HCT116 (cell line): ENCODE results near the gene NAA15. TPM values are rescaled to one million over a fixed set of nuclear protein-coding genes. Genes with fewer than 3 reads are reported as not detected.

Source experiments
- ATAC-seq: fragments of 200-7000 bp; cut with Tn5 transposase; 2 replicates; pipeline ENCODE4 v1.9.1; 2020; ENCODE audit warnings: mild to moderate bottlenecking, moderate library complexity
- BruUV-seq: library from RNA; stranded (reverse); fragments of 400-500 nt; replicated peaks from 2 replicates; lab custom pipeline; 2021; lab: Mats Ljungman, UMichigan
- CTCF ChIA-PET: fragments of 300-600 bp; sonication (Branson Sonifier 250); formaldehyde crosslinking; loops from one replicate; lab custom pipeline; 2021; ENCODE audit warnings: antibody characterized with exemption; lab: Charles Lee
- POLR2A ChIA-PET: fragments of 300-600, 350-600 bp; sonication (Branson Sonifier 250); formaldehyde crosslinking; loops from one replicate; lab custom pipeline; 2021; ENCODE audit warnings: antibody characterized with exemption; lab: Charles Lee
- RAD21 ChIA-PET, 2 experiments: fragments of 300-600 bp; sonication (Branson Sonifier 250); formaldehyde crosslinking; loops; one replicate each; lab custom pipeline; 2023; ENCODE audit warnings: low total read pairs in 2 of 2; ENCODE audit not compliant: uncharacterized antibody in 2 of 2, unreplicated experiment in 2 of 2, low non-redundant PET in 1 of 2; lab: Charles Lee
- DNase-seq: peaks from one replicate; pipeline ENCODE4 v3.0.0-alpha.2; 2010; ENCODE audit warnings: low read depth, low spot score
- H2AFZ ChIP-seq: fragments of 200-600 bp; shearing (Covaris generic), sonication (generic); 2 replicates; pipeline ENCODE4 v1.6.1; 2017; ENCODE audit warnings: low read depth, mixed run types, mixed read lengths, antibody characterized with exemption, low read length; ENCODE audit not compliant: poor library complexity, severe bottlenecking
- H3K27ac ChIP-seq: 2 replicates; pipeline ENCODE4 v1.5.1; 2012; ENCODE audit warnings: low read depth, low read length
- H3K27me3 ChIP-seq: fragments of 200-600 bp; sonication (generic); 2 replicates; pipeline ENCODE4 v1.6.1; 2016; ENCODE audit warnings: mixed run types, low read length, mixed read lengths; ENCODE audit not compliant: insufficient read depth
- H3K36me3 ChIP-seq, 2 experiments: fragments of 200-500 bp in 1 of 2; fragments of 200-600 bp in 1 of 2; sonication (Bioruptor generic) in 1 of 2; sonication (generic) in 1 of 2; 2 replicates each; pipeline versions ENCODE4 v1.5.1 to v1.6.1; 2014 to 2016; ENCODE audit warnings: low read length in 2 of 2, inconsistent platforms in 1 of 2, mixed read lengths in 1 of 2, mixed run types in 1 of 2; ENCODE audit not compliant: insufficient read depth in 2 of 2, control insufficient read depth in 1 of 2
- H3K4me1 ChIP-seq, 2 experiments: fragments of 200-600 bp in 1 of 2; sonication (generic) in 1 of 2; 2 replicates each; pipeline versions ENCODE4 v1.5.1 to v1.6.1; 2012 to 2017; ENCODE audit warnings: low read length in 2 of 2, inconsistent platforms in 1 of 2, mild to moderate bottlenecking in 1 of 2, mixed read lengths in 1 of 2, mixed run types in 1 of 2, moderate library complexity in 1 of 2; ENCODE audit not compliant: insufficient read depth in 2 of 2, control insufficient read depth in 1 of 2
- H3K4me2 ChIP-seq: fragments of 200-600 bp; sonication (generic); 2 replicates; pipeline ENCODE4 v1.6.1; 2017; ENCODE audit warnings: mixed run types, low read length, mixed read lengths
- H3K4me3 ChIP-seq, 2 experiments: fragments of 200-600 bp in 1 of 2; sonication (generic) in 1 of 2; replicated peaks in 1 of 2; 2 replicates each; pipeline ENCODE4 v1.5.1; 2011 to 2016; ENCODE audit warnings: low read length in 2 of 2, control low read depth in 1 of 2, low read depth in 1 of 2, mild to moderate bottlenecking in 1 of 2, mixed read lengths in 1 of 2, mixed run types in 1 of 2
- H3K79me2 ChIP-seq: fragments of 200-600 bp; sonication (generic); 2 replicates; pipeline ENCODE4 v1.6.1; 2017; ENCODE audit warnings: mild to moderate bottlenecking, mixed run types, low read length, moderate library complexity, mixed read lengths; ENCODE audit not compliant: insufficient read depth
- H3K9ac ChIP-seq: fragments of 200-600 bp; sonication (generic); 2 replicates; pipeline ENCODE4 v1.6.1; 2016; ENCODE audit warnings: low read length, mixed read lengths
- H3K9me2 ChIP-seq: fragments of 200-600 bp; sonication (generic), shearing (Covaris generic); 2 replicates; pipeline ENCODE4 v1.6.1; 2017; ENCODE audit warnings: mixed run types, mild to moderate bottlenecking, moderate library complexity; ENCODE audit not compliant: insufficient read depth
- H3K9me3 ChIP-seq, 2 experiments: fragments of 200-500 bp in 1 of 2; fragments of 200-600 bp in 1 of 2; sonication (Bioruptor generic) in 1 of 2; sonication (generic) in 1 of 2; 2 replicates each; pipeline ENCODE4 v1.6.1; 2014 to 2017; ENCODE audit warnings: low read length in 2 of 2, mixed read lengths in 2 of 2, inconsistent platforms in 1 of 2, low read depth in 1 of 2, mild to moderate bottlenecking in 1 of 2, mixed run types in 1 of 2, moderate library complexity in 1 of 2; ENCODE audit not compliant: control insufficient read depth in 1 of 2, insufficient read depth in 1 of 2
- H4K20me1 ChIP-seq: fragments of 200-600 bp; sonication (generic), shearing (Covaris generic); 2 replicates; pipeline ENCODE4 v1.6.1; 2017; ENCODE audit warnings: mixed run types, mild to moderate bottlenecking, moderate library complexity; ENCODE audit not compliant: insufficient read depth
- CEBPB ChIP-seq: IDR thresholded peaks from 2 replicates; pipeline ENCODE4 v1.6.1; 2012; ENCODE audit warnings: low read depth
- CTCF ChIP-seq, 3 experiments: fragments of 200-600 bp in 1 of 3; sonication (generic) in 1 of 3; IDR thresholded peaks in 2 of 3; conservative IDR thresholded peaks in 1 of 3; 2 replicates each; pipeline ENCODE4 v1.5.1; 2012 to 2017; ENCODE audit warnings: low read depth in 2 of 3, low read length in 2 of 3, antibody characterized with exemption in 1 of 3, borderline replicate concordance in 1 of 3, control low read depth in 1 of 3, mild to moderate bottlenecking in 1 of 3, mixed read lengths in 1 of 3, mixed run types in 1 of 3, moderate library complexity in 1 of 3; ENCODE audit not compliant: insufficient read depth in 1 of 3
- ELF1 ChIP-seq: IDR thresholded peaks from 2 replicates; pipeline ENCODE4 v1.6.1; 2012; ENCODE audit warnings: low read depth, borderline replicate concordance
- EZH2 ChIP-seq: fragments of 200-600 bp; sonication (generic); IDR thresholded peaks from 2 replicates; pipeline ENCODE4 v1.6.1; 2017; ENCODE audit warnings: antibody characterized with exemption, mixed run types
- FOSL1 ChIP-seq: IDR thresholded peaks from 2 replicates; pipeline ENCODE4 v1.6.1; 2012; ENCODE audit warnings: low read depth
- MAX ChIP-seq: IDR thresholded peaks from 2 replicates; pipeline ENCODE4 v1.6.1; 2012
- POLR2A ChIP-seq: IDR thresholded peaks from 2 replicates; pipeline ENCODE4 v1.7.0; 2011; ENCODE audit warnings: borderline replicate concordance; ENCODE audit not compliant: insufficient read depth, insufficient read length; ENCODE audit errors: extremely low read depth
- POLR2AphosphoS5 ChIP-seq: IDR thresholded peaks from 2 replicates; pipeline ENCODE4 v1.6.1; 2011; ENCODE audit warnings: mild to moderate bottlenecking, low read depth, low read length, moderate library complexity
- RAD21 ChIP-seq: IDR thresholded peaks from 2 replicates; pipeline ENCODE4 v1.6.1; 2012; ENCODE audit warnings: low read depth, mild to moderate bottlenecking
- REST ChIP-seq: IDR thresholded peaks from 2 replicates; pipeline ENCODE4 v1.6.1; 2012; ENCODE audit warnings: low read depth
- SRF ChIP-seq: IDR thresholded peaks from 2 replicates; pipeline ENCODE4 v1.6.1; 2012; ENCODE audit warnings: low read depth
- TCF7L2 ChIP-seq: IDR thresholded peaks from 2 replicates; pipeline ENCODE4 v1.7.0; 2011; ENCODE audit warnings: borderline replicate concordance, inconsistent platforms; ENCODE audit not compliant: insufficient read depth, insufficient read length; ENCODE audit errors: extremely low read depth
- YY1 ChIP-seq: IDR thresholded peaks from 2 replicates; pipeline ENCODE4 v1.6.1; 2011; ENCODE audit warnings: low read length, low read depth, moderate library complexity, mild to moderate bottlenecking; ENCODE audit not compliant: insufficient replicate concordance; ENCODE audit errors: extremely low read depth
- ZFX ChIP-seq: fragments of 450-650 bp; IDR thresholded peaks from 2 replicates; pipeline ENCODE4 v1.6.1; 2017
- intact Hi-C: fragments of 100-400 bp; cut with micrococcal nuclease; formaldehyde crosslinking; loops from 2 replicates; pipeline ENCODE4 v1.10.0; 2022
- total RNA-seq: library from RNA; stranded (reverse); gene quantifications from one replicate; pipeline ENCODE4 v1.2.1, GENCODE V29; 2021; ENCODE audit not compliant: unreplicated experiment

Gene NAA15
- total RNA-seq, 1 experiment from 2014 or later = 79.7 TPM

- TSS peak; percentile 55 for BruUV-seq
- ChIA-PET POLR2A (interaction anchor here (0.6 to 1.5 kb wide), 5 partner anchors 7 to 287 kb away, joined by 3 to 4 read pairs (median 3); partner anchors contain the start of gene NOCT), RAD21 (no interaction called here), CTCF (interaction anchor here (1.6 kb wide), 1 partner anchor 271 kb away, joined by 8 read pairs; no protein-coding TSS in a partner anchor)
- Histone ChIP-seq H3K4me1 (peaks cover 16 to 25% of the 10 kb centered on the region in 2 experiments), H3K27ac (peak within 1 kb of the TSS; percentile 70), H3K79me2 (peaks cover 76% of the 10 kb centered on the region), H3K27me3 (no peaks in the 10 kb centered on the region), H2AFZ (no peak within 1 kb of the TSS), H3K4me2 (peak within 1 kb of the TSS; percentile 78), H4K20me1 (peaks cover 23% of the 10 kb centered on the region; the same call in 1 of the 2 replicates), H3K9me2 (no peaks in the 10 kb centered on the region), H3K4me3 (peak within 1 kb of the TSS; percentile 70 to 94), H3K36me3 (peaks cover 0 to 11% of the 10 kb centered on the region in 2 experiments; a peak in 1 of 4 replicates), H3K9ac (peak within 1 kb of the TSS; percentile 95), H3K9me3 (no peaks in the 10 kb centered on the region)
- intact Hi-C loops = loop anchor here (1.0 to 5.0 kb wide), 3 partner anchors 125 to 285 kb away; partner anchors contain the start of genes ELF2 and NOCT
- peak; percentile 51 for ATAC-seq
- TF ChIP-seq RAD21 (no peak), MAX (no peak), REST (no peak), YY1 (peak; percentile 3), TCF7L2 (no peak), EZH2 (no peak), SRF (no peak), CTCF (IDR thresholded peaks at IDR 0.05 in 2 of 3, conservative IDR thresholded peaks at IDR 0.05 in 1 of 3; ENCODE audit: borderline replicate concordance in 1 of 3, insufficient read depth in 1 of 3, low read depth in 2 of 3, low read length in 2 of 3) (peak in 1 of 3 experiments; percentile 17; a peak in 2 of 6 replicates), CEBPB (no peak), FOSL1 (no peak), POLR2A (peak; percentile 45), ELF1 (no peak), ZFX (peak; percentile 97), POLR2AphosphoS5 (peak; percentile 34; the same call in 1 of the 2 replicates)
- no peak for DNase-seq
Measured at GRCh38 chr4:139301821-139302611, 711 bp downstream of the NAA15 start, which contains the start of gene NDUFC1. NDUFC1 (minus strand) TSS chr4:139302477; CDS start chr4:139295798, 6,679 bp downstream.
